Right atrium auricular region (tissue), 2 donors: Measurements from ENCODE around the gene PLD3. TPM values are rescaled to one million over a fixed set of nuclear protein-coding genes. Genes with fewer than 3 reads are reported as not detected.

Experiments
- DNase-seq: peaks from one replicate; pipeline ENCODE4 v3.0.0-alpha.2; 2019; ENCODE audit warnings: low spot score
- H3K27ac ChIP-seq, 2 donors: fragments of 200-600 bp; sonication (generic); 1 replicate in 1 of 2; 2 replicates in 1 of 2; pipeline ENCODE4 v1.5.1; 2016 to 2019
- H3K27me3 ChIP-seq, 2 donors: fragments of 200-600 bp; sonication (generic); one replicate each; pipeline versions ENCODE4 v1.5.1 to v1.6.0; 2017 to 2019
- H3K36me3 ChIP-seq: fragments of 200-600 bp; sonication (generic); one replicate; pipeline ENCODE4 v1.5.1; 2016
- H3K4me1 ChIP-seq, 2 donors: fragments of 200-600 bp; sonication (generic); one replicate each; pipeline versions ENCODE4 v1.5.1 to v1.6.0; 2017 to 2019
- H3K4me3 ChIP-seq, 2 donors: fragments of 200-600 bp; sonication (generic); 1 replicate in 1 of 2; 2 replicates in 1 of 2; pipeline ENCODE4 v1.5.1; 2017 to 2019; ENCODE audit warnings: mild to moderate bottlenecking in 1 of 2, moderate library complexity in 1 of 2
- H3K9me3 ChIP-seq, 2 donors: fragments of 200-600 bp; sonication (generic); one replicate each; pipeline ENCODE4 v1.5.1; 2019
- CTCF ChIP-seq, 2 donors: fragments of 200-600 bp; sonication (generic); IDR thresholded peaks; one replicate each; pipeline ENCODE4 v1.5.1; 2019; ENCODE audit warnings: antibody characterized with exemption in 2 of 2
- total RNA-seq, 2 donors: library from RNA; depleted of rRNA; stranded (reverse); fragments of >200 nt; gene quantifications; one replicate each; pipeline ENCODE4 v1.1.0, GENCODE V29; 2016

PLD3 gene
- total RNA-seq, 2 donors from 2014 or later, result 273 to 315 TPM

- TF ChIP-seq CTCF (IDR thresholded peaks at IDR 0.05), result no peak
- no peak for DNase-seq
- Histone ChIP-seq H3K27ac (no peak overlapping the region), H3K4me1 (peaks cover 0 to 7% of the 10 kb centered on the region in 2 donors), H3K4me3 (no peak overlapping the region), H3K9me3 (no peaks in the 10 kb centered on the region), H3K36me3 (peaks cover 17% of the 10 kb centered on the region), H3K27me3 (no peaks in the 10 kb centered on the region)
Observed at GRCh38 chr19:40315812-40316470, 32.6 kb upstream of the PLD3 start.

GRCh38 chr19:40317338-40317737 is 31.2 kb upstream of the PLD3 start:
- TF ChIP-seq CTCF (IDR thresholded peaks at IDR 0.05), result no peak
- Histone ChIP-seq H3K27me3 (no peaks in the 10 kb centered on the region), H3K36me3 (peaks cover 31% of the 10 kb centered on the region), H3K4me1 (peaks cover 0 to 7% of the 10 kb centered on the region in 2 donors), H3K9me3 (no peaks in the 10 kb centered on the region), H3K4me3 (no peak overlapping the region), H3K27ac (no peak overlapping the region)
- DNase-seq, result no peak

GRCh38 chr19:40320558-40320935 is 27.9 kb upstream of the PLD3 start:
- H3K27ac ChIP-seq, result no peak overlapping the region
- peaks cover 63% of the 10 kb centered on the region for H3K36me3 ChIP-seq
- no peaks in the 10 kb centered on the region for H3K27me3 ChIP-seq
- TF ChIP-seq CTCF (IDR thresholded peaks at IDR 0.05), result no peak
- no peak for DNase-seq
- no peak overlapping the region for H3K4me3 ChIP-seq
- H3K9me3 ChIP-seq, result no peaks in the 10 kb centered on the region
- H3K4me1 ChIP-seq, result peaks cover 0 to 2% of the 10 kb centered on the region in 2 donors

- no peak for DNase-seq
- no peaks in the 10 kb centered on the region for H3K27me3 ChIP-seq
- no peak for TF ChIP-seq CTCF (IDR thresholded peaks at IDR 0.05)
- no peak overlapping the region for H3K27ac ChIP-seq
- no peaks in the 10 kb centered on the region for H3K9me3 ChIP-seq
- H3K4me3 ChIP-seq, result no peak overlapping the region
- H3K4me1 ChIP-seq, result no peaks in the 10 kb centered on the region
- peaks cover 68% of the 10 kb centered on the region for H3K36me3 ChIP-seq
Observed at GRCh38 chr19:40321076-40321475, 27.4 kb upstream of the PLD3 start.

- no peaks in the 10 kb centered on the region for H3K27me3 ChIP-seq
- no peak overlapping the region for H3K27ac ChIP-seq
Observed at GRCh38 chr19:40321566-40322270, 26.8 kb upstream of the PLD3 start.

More at GRCh38 chr19:40321566-40322270, 26.8 kb upstream of the PLD3 start:
- TF ChIP-seq CTCF (IDR thresholded peaks at IDR 0.05), result no peak
- Histone ChIP-seq H3K9me3 (no peaks in the 10 kb centered on the region), H3K4me1 (no peaks in the 10 kb centered on the region), H3K36me3 (peaks cover 75% of the 10 kb centered on the region), H3K4me3 (no peak overlapping the region)
- no peak for DNase-seq
